HFF-Myc (cell line): ENCODE data around the gene PANK2.

ENCODE experiments used
- DNase-seq: peaks from one replicate; pipeline ENCODE4 v3.0.0-alpha.2; 2011; ENCODE audit warnings: low read depth; ENCODE audit errors: extremely low read depth
- H3K4me3 ChIP-seq: replicated peaks from 2 replicates; pipeline ENCODE4 v1.5.1; 2011; ENCODE audit warnings: low read depth, mild to moderate bottlenecking, control low read depth, low read length
- CTCF ChIP-seq: IDR thresholded peaks from 2 replicates; pipeline ENCODE4 v1.5.1; 2012; ENCODE audit warnings: mild to moderate bottlenecking, low read depth, low read length, control low read depth; ENCODE audit errors: missing control alignments

PANK2 gene

GRCh38 chr20:3863317-3863716, 25.9 kb upstream of the PANK2 start:
- no peak overlapping the region for H3K4me3 ChIP-seq
- DNase-seq, result no peak
- TF ChIP-seq CTCF, result no peak

GRCh38 chr20:3864518-3864917, 24.7 kb upstream of the PANK2 start:
- DNase-seq, result no peak
- TF ChIP-seq CTCF, result no peak
- no peak overlapping the region for H3K4me3 ChIP-seq

GRCh38 chr20:3865152-3865886, 23.9 kb upstream of the PANK2 start:
- DNase-seq, result no peak
- TF ChIP-seq CTCF, result no peak
- H3K4me3 ChIP-seq, result no peak overlapping the region

- DNase-seq, result no peak
- no peak overlapping the region for H3K4me3 ChIP-seq
- TF ChIP-seq CTCF, result no peak
These were observed 23.2 kb upstream of the PANK2 start for GRCh38 chr20:3865887-3866407.

- TF ChIP-seq CTCF, result no peak
- H3K4me3 ChIP-seq, result no peak overlapping the region
- no peak for DNase-seq
These were observed 22.7 kb upstream of the PANK2 start for GRCh38 chr20:3866464-3866863.

- H3K4me3 ChIP-seq, result no peak overlapping the region
- DNase-seq, result no peak
- TF ChIP-seq CTCF, result no peak
These were observed 21.4 kb upstream of the PANK2 start for GRCh38 chr20:3867802-3868201.
